ENCODE results near the gene FASTKD1. TPM values are rescaled to one million over a fixed set of nuclear protein-coding genes. Genes with fewer than 3 reads are reported as not detected.

Gene FASTKD1
- total RNA-seq, 1 experiment from 2014 or later, result 40.4 TPM

DNA sequence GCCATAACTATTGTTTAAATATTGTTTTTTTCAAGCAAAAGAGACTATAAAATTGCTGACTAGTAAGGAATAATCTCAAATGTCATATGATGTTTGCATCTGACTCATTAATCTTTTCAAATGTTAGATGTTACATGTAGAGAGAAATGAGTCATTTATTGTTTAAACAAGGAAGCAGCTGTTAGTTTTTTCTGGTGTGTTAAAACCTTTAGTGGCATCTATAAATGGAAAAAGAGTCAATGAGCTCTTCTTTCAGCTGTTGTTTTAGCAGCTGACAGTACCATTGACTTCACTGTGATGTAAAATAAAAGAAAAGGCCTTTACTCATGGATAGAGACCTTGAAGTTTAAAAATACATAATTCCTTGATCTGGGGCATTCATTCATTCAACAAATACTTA is 66.0 kb downstream of the FASTKD1 start:
- DNase-seq (ENCODE audit: low spot score), result peak; percentile 62

DNA sequence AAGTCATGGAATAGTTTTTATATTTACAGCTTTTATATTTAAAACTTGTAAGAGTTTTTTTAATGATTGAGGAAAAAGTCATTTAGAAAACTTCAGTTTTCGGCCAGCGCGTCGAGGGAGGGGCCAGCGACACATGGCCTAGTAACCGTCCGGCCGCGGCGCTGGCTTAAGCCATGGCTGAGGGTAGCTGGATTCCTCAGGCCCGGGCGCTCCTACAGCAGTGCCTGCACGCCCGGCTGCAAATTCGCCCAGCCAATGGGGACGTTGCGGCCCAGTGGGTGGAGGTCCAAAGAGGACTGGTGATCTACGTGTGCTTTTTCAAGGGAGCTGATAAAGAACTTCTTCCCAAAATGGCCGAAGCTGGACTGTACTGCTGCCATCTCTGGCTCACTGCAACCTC is 69.0 kb downstream of the FASTKD1 start:
- no peak for DNase-seq (ENCODE audit: low spot score)

DNA sequence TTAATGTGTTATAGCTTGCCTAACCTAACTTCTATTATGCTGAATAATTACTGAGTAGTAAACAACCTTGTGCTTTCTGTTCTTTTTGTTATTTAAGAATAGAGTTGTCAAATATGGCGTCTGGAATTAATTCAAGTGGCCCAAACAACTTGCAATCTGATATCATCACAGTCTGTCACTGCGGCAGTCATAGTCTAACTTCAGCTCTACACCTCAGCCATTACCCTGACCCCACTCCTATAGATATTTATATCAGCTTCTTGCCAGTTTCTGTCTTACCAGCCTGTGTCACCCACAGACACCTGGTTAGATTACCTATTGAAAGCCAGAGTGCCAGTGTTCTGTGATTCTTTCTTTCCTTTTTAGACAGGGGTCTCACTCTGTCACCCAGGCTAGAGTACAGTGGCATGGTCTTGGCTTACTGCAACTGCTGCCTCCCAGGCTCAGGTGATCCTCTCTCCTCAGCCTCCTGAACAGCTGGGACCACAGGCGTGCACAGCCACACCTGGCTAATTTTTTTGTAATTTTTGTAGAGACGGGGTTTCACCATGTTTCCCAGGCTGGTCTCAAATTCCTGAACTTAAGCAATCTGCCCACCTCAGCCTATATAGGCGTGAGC is 78.2 kb downstream of the FASTKD1 start:
- no peak for DNase-seq (ENCODE audit: low spot score)

DNA sequence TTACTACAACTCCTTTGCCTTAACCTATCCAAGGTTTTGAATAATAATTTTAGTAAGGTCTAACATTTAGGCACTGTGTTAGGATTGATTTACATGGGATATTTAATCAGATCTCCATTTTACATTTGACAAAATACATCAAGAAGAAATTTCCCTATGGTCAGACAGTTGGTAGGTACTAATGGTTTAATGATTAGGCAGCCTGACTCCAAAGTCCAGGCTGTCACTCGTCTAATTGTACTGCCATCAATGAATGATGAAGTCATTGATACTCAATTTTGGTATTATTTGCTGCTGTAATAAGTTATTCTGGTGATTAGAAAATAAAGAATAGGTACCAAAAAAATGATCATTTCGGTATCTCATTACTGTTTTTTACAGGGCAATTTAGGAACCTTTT is 80.3 kb downstream of the FASTKD1 start:
- no peak for DNase-seq (ENCODE audit: low spot score)

DNA sequence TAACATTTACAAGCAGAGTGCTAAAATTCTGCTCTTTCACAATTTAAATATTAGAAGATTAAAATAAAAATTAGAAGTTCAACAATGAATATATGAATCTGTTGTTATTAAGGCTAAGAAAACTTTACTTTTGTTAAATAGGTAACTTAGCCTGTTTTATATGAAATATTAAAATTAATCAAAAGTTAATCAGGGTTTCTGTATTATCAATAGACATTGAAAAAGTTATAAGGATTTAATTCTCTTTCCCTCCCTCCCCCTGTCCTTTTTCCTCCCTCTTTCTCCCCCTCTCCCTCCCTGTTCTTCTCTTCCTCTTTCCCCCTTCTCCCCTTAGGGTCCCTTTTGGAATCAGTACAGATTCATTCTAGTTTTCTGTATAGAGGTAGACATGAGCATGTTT is 82.3 kb downstream of the FASTKD1 start:
- no peak for DNase-seq (ENCODE audit: low spot score)

DNA sequence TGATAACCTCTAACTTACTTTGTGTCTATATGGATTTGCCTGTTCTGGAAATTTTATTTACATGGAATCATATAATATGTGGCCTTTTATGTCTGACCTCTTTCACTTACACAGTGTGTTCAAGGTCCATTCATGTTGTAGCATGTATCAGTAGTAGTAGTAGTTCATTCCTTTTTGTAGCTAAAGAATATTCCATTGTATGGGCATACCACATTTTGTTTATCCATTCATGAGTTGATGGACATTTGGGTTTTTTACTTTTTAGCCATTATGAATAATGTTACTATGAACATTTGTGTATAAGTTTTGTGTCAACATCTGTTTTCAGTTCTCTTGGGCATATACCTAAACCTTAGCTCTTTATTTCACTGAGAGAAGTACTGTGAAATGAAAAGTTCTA is 82.8 kb downstream of the FASTKD1 start:
- DNase-seq (ENCODE audit: low spot score), result no peak

DNA sequence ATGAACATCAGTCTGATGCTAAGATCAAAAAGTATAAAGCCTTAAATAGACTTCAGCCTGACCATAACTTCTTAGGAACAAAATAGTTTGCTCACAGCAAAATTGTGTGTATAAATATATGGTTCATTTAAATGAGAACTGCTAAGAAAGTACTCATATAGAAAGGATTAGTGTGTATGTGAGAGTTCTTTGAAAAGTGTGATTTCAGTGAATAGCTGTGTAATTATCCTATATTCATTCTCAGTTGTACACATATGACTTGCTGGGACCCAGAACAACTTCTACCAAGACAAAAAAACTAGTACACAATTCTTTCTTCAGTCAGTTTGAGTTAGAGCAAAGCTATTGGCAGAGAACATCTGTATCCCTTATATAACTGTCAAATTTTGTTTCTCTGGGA is 87.2 kb downstream of the FASTKD1 start:
- no peak for DNase-seq (ENCODE audit: low spot score)

DNA sequence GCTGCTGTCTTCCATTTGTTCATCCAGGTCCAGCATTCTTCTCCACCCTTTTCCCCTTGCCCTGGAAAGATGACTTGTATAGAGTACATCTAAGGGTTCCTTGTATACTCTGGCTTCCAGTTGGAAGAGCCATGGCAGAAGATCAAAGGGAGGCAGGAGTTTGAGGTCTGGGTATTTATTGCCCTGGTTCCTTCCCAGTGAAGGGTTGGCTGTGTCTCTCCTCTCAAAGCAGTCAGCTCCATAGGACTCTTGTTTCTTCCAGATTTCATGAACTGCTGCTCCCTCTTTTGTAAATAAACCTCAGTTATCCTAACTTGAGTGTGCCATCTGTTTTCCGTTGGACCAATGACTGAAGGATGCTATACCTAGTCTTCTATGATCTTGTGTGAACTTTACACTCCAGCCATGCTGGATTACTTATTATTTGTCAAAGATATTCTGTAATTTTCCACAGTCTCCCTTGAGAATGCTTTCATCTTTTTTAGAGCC is 88.0 kb downstream of the FASTKD1 start:
- DNase-seq (ENCODE audit: low spot score), result no peak

DNA sequence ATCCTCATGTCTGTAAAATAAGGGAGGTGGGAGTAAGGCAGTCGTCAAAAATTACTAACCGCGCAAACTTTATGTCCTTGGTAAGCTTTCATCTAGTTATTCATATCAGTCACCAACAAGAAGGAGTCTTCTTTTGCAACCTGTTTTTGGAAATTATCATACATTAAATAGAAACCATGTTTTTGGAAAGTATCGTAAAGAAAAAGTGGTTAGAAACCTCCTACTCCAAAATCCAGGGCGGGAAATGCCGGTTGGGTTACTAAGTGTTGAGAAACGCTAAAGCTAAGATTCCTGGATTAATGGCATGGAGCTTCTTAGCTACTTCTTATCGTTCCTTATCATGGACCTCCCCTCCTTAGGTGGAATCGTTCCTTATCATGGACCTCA is 93.6 kb downstream of the FASTKD1 start:
- DNase-seq (ENCODE audit: low spot score), result no peak

Other genes starting within 250 kb of the FASTKD1 start
- gene LRP2, start 211.3 kb downstream of the FASTKD1 start, total RNA-seq (2014; rRNA removed; shearing (Covaris generic)), result not detected in 2 replicates
- gene BBS5, start 94.4 kb downstream of the FASTKD1 start, total RNA-seq (2014; rRNA removed; shearing (Covaris generic)), result 1.7 and 2.0 TPM in 2 replicates
- gene KLHL41, start 64.2 kb downstream of the FASTKD1 start, total RNA-seq (2014; rRNA removed; shearing (Covaris generic)), result 0.19 TPM in 1 of 2 replicates, not detected in the other
- 30.4 and 48.6 TPM in 2 replicates for gene PPIG, start 10.5 kb upstream of the FASTKD1 start, total RNA-seq (2014; rRNA removed; shearing (Covaris generic))
- not detected in 2 replicates for gene CFAP210, start 120.5 kb upstream of the FASTKD1 start, total RNA-seq (2014; rRNA removed; shearing (Covaris generic))
- gene PHOSPHO2, start 120.6 kb upstream of the FASTKD1 start, total RNA-seq (2014; rRNA removed; shearing (Covaris generic)), result 12.6 and 13.5 TPM in 2 replicates
- gene KLHL23, start 160.0 kb upstream of the FASTKD1 start, total RNA-seq (2014; rRNA removed; shearing (Covaris generic)), result 24.9 and 29.0 TPM in 2 replicates
- gene SSB, start 225.0 kb upstream of the FASTKD1 start, total RNA-seq (2014; rRNA removed; shearing (Covaris generic)), result 212 and 287 TPM in 2 replicates